ENCODE measurements around the gene UCP2.

The UCP2 gene

GRCh38 chr11:73982595-73982989, at the start of gene UCP2:
Gene UCP2 (minus strand): TSS chr11:73982843. CDS start chr11:73978378, 4,465 bp downstream.
- DNase-seq: peak; percentile 90 to 98 (median 97)

- DNase-seq: no peak
Measured at GRCh38 chr11:74030723-74031676, 48.4 kb upstream of the UCP2 start.

GRCh38 chr11:74025467-74026166, 43.0 kb upstream of the UCP2 start:
- no peak for DNase-seq

GRCh38 chr11:74024261-74025029, 41.8 kb upstream of the UCP2 start:
- DNase-seq: peak in 1 of 3 experiments; percentile 6

GRCh38 chr11:74023276-74023675, 40.6 kb upstream of the UCP2 start:
- DNase-seq: no peak

- DNase-seq: no peak
Measured at GRCh38 chr11:74022546-74022945, 39.9 kb upstream of the UCP2 start.

GRCh38 chr11:74021998-74022397, 39.4 kb upstream of the UCP2 start:
- DNase-seq: no peak

GRCh38 chr11:74020539-74020938, 37.9 kb upstream of the UCP2 start:
- DNase-seq: no peak

- DNase-seq: no peak
Measured at GRCh38 chr11:74019860-74020259, 37.2 kb upstream of the UCP2 start.

GRCh38 chr11:74019104-74019738, 36.6 kb upstream of the UCP2 start:
- DNase-seq: no peak

GRCh38 chr11:74018331-74019005, 35.8 kb upstream of the UCP2 start:
- no peak for DNase-seq

- no peak for DNase-seq
Measured at GRCh38 chr11:74017631-74018030, 35.0 kb upstream of the UCP2 start.

- no peak for DNase-seq
Measured at GRCh38 chr11:74015919-74016684, 33.5 kb upstream of the UCP2 start.

GRCh38 chr11:74014880-74015279, 32.2 kb upstream of the UCP2 start:
- DNase-seq: no peak

- DNase-seq: no peak
Measured at GRCh38 chr11:74013141-74013540, 30.5 kb upstream of the UCP2 start.

GRCh38 chr11:74012074-74012809, 29.6 kb upstream of the UCP2 start:
- DNase-seq: no peak

GRCh38 chr11:74011360-74012073, 28.9 kb upstream of the UCP2 start:
- DNase-seq: no peak

GRCh38 chr11:74010306-74011300, 28.0 kb upstream of the UCP2 start:
- no peak for DNase-seq
